Measurements from ENCODE around the gene DNAJC17. TPM values are rescaled to one million over a fixed set of nuclear protein-coding genes. Genes with fewer than 3 reads are reported as not detected.

DNAJC17 gene
- polyA plus RNA-seq, 3 donors, result 15.7 to 31.6 (median 21.5) TPM

DNA sequence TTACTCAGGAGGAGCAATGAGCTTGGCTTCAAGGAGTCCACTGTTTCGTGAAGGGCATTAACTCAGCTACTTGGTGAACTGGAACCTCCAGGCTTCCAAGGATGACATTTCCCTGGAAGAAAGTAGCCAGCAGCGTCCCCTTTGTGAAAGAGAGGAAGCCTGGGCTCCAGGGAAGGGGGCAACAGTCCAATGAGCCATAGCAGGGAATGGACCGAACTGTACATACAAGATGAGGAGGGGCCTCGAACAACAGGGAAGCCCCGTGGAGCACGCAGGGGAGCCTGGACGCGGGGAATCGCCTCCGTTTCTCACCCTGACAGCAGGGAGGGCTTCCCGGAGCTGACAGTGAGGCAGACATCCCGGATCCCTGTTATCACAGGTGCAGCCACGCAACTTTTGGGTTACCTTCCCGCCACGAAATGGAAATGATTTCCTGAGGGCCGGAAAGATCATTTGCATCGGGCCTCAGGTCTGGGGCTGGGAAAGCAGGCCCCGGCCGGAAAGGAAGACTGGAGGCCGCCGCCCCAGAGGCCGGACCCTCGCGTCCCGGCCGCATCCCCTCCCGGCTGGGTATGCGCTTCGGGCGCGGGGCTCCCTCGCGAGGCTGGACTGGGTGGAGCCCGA is 36.1 kb upstream of the DNAJC17 start:
- Histone ChIP-seq H4K20me1 (ENCODE audit: insufficient read depth, low read length) (no peaks in the 10 kb centered on the region), H3K79me2 (ENCODE audit: insufficient read depth, low read length) (peaks cover 8% of the 10 kb centered on the region), H3K9ac (ENCODE audit: insufficient read depth, low read length, poor library complexity, severe bottlenecking) (peak overlapping the region; percentile 52), H3K36me3 (replicated peaks in 1 of 2; ENCODE audit: control insufficient read depth in 1 of 2, insufficient read depth in 2 of 2, low read length in 2 of 2) (no peaks in the 10 kb centered on the region), H3K27me3 (ENCODE audit: control insufficient read depth in 2 of 2, insufficient read depth in 2 of 2, low read length in 2 of 2) (peaks cover 6 to 17% of the 10 kb centered on the region in 2 donors), H2AFZ (ENCODE audit: insufficient read depth, low read depth, low read length, poor library complexity, severe bottlenecking) (peak overlapping the region; percentile 94), H3K4me3 (replicated peaks in 1 of 3; ENCODE audit: low read depth in 2 of 3, low read length in 3 of 3) (peak overlapping the region in 1 of 3 experiments; percentile 94), H3K27ac (ENCODE audit: low read depth in 1 of 2, low read length in 2 of 2) (no peak overlapping the region), H3K4me1 (ENCODE audit: control insufficient read depth in 1 of 2, insufficient read depth in 2 of 2, low read length in 2 of 2) (peaks cover 40 to 50% of the 10 kb centered on the region in 2 donors), H3K9me3 (replicated peaks in 1 of 2; ENCODE audit: control insufficient read depth in 1 of 2, insufficient read depth in 1 of 2, low read length in 2 of 2) (peaks cover 0 to 2% of the 10 kb centered on the region in 2 donors), H3K4me2 (replicated peaks; ENCODE audit: extremely low read depth, low read length, poor library complexity, severe bottlenecking) (peak overlapping the region; percentile 99)
- H3K36me3 Mint-ChIP-seq, result peaks cover 0 to 7% of the 10 kb centered on the region in 2 donors
- no peak overlapping the region for H3K27ac Mint-ChIP-seq
- 33% methylated on average over 34 of the region's 34 CpGs for WGBS (ENCODE audit: insufficient coverage)
- intact Hi-C loops (cut with micrococcal nuclease), result no loop called here
- peaks cover 0 to 6% (median 2%) of the 10 kb centered on the region in 7 donors for H3K9me3 Mint-ChIP-seq
- H3K4me3 Mint-ChIP-seq, result peak overlapping the region; percentile 75 to 85
- TF ChIP-seq CTCF (IDR thresholded peaks at IDR 0.05), result no peak
- H3K27me3 Mint-ChIP-seq (ENCODE audit: low read depth in 3 of 3), result peaks cover 12 to 37% (median 18%) of the 10 kb centered on the region in 3 donors
- peaks cover 40% of the 10 kb centered on the region for H3K4me1 Mint-ChIP-seq
- no peak for DNase-seq

GRCh38 chr15:40841741-40842140 is 34.5 kb upstream of the DNAJC17 start:
- Mint-ChIP-seq H3K4me1 (peaks cover 24% of the 10 kb centered on the region), H3K9me3 (peaks cover 0 to 6% (median 2%) of the 10 kb centered on the region in 7 donors), H3K27me3 (ENCODE audit: low read depth in 3 of 3) (peaks cover 12 to 37% (median 18%) of the 10 kb centered on the region in 3 donors), H3K27ac (no peak overlapping the region), H3K36me3 (peaks cover 0 to 7% of the 10 kb centered on the region in 2 donors), H3K4me3 (no peak overlapping the region)
- H3K27me3 ChIP-seq (ENCODE audit: control insufficient read depth in 2 of 2, insufficient read depth in 2 of 2, low read length in 2 of 2), result peaks cover 6 to 17% of the 10 kb centered on the region in 2 donors
- H3K27ac ChIP-seq (ENCODE audit: low read depth in 1 of 2, low read length in 2 of 2), result no peak overlapping the region
- no peak for DNase-seq
- H4K20me1 ChIP-seq (ENCODE audit: insufficient read depth, low read length), result no peaks in the 10 kb centered on the region
- peaks cover 24 to 33% of the 10 kb centered on the region in 2 donors for H3K4me1 ChIP-seq (ENCODE audit: control insufficient read depth in 1 of 2, insufficient read depth in 2 of 2, low read length in 2 of 2)
- no peak for TF ChIP-seq CTCF (IDR thresholded peaks at IDR 0.05)
- no CpG with 5 or more reads among the region's 2 CpGs for WGBS (ENCODE audit: insufficient coverage)
- no peak overlapping the region for H3K4me3 ChIP-seq (replicated peaks in 1 of 3; ENCODE audit: low read depth in 2 of 3, low read length in 3 of 3)
- H3K4me2 ChIP-seq (replicated peaks; ENCODE audit: extremely low read depth, low read length, poor library complexity, severe bottlenecking), result no peak overlapping the region
- no peak overlapping the region for H2AFZ ChIP-seq (ENCODE audit: insufficient read depth, low read depth, low read length, poor library complexity, severe bottlenecking)
- no peak overlapping the region for H3K9ac ChIP-seq (ENCODE audit: insufficient read depth, low read length, poor library complexity, severe bottlenecking)
- peaks cover 0 to 2% of the 10 kb centered on the region in 2 donors for H3K9me3 ChIP-seq (replicated peaks in 1 of 2; ENCODE audit: control insufficient read depth in 1 of 2, insufficient read depth in 1 of 2, low read length in 2 of 2)
- H3K36me3 ChIP-seq (replicated peaks in 1 of 2; ENCODE audit: control insufficient read depth in 1 of 2, insufficient read depth in 2 of 2, low read length in 2 of 2), result no peaks in the 10 kb centered on the region
- intact Hi-C loops (cut with micrococcal nuclease), result no loop called here
- H3K79me2 ChIP-seq (ENCODE audit: insufficient read depth, low read length), result no peaks in the 10 kb centered on the region

Data from CD14-positive monocyte (primary cell).